Activated naive CD4-positive, alpha-beta T cell treated with anti-CD3 and anti-CD28 coated beads for 36 hours (primary cell): Measurements from ENCODE around the gene HS3ST6. TPM values are rescaled to one million over a fixed set of nuclear protein-coding genes. Genes with fewer than 3 reads are reported as not detected.
"Not testable (repeated sequence)": the region's sequence is repeated elsewhere in the genome, so short reads cannot be mapped to it uniquely, and the experiment has no call there.

Experiments used
- CTCF ChIA-PET: fragments of 350-600 bp; sonication (Branson Sonifier 250); formaldehyde crosslinking; loops from one replicate; lab custom pipeline; 2021; ENCODE audit warnings: antibody characterized with exemption; lab: Charles Lee
- DNase-seq: peaks from one replicate; pipeline ENCODE4 v3.0.0-alpha.2; 2020
- H3K27ac Mint-ChIP-seq: one replicate; pipeline ENCODE4 v1.8.0; 2021; ENCODE audit warnings: mild to moderate bottlenecking, mixed read lengths
- H3K27me3 Mint-ChIP-seq: one replicate; pipeline ENCODE4 v1.8.0; 2021; ENCODE audit warnings: low read depth, mixed read lengths
- H3K36me3 Mint-ChIP-seq: one replicate; pipeline ENCODE4 v1.8.0; 2021; ENCODE audit warnings: low read depth, mixed read lengths
- H3K4me1 Mint-ChIP-seq: one replicate; pipeline ENCODE4 v1.8.0; 2021; ENCODE audit warnings: low read depth, mixed read lengths
- H3K4me3 Mint-ChIP-seq: one replicate; pipeline ENCODE4 v1.8.0; 2021; ENCODE audit warnings: mild to moderate bottlenecking, moderate library complexity, mixed read lengths
- H3K9me3 Mint-ChIP-seq: one replicate; pipeline ENCODE4 v1.8.0; 2021; ENCODE audit warnings: mixed read lengths
- intact Hi-C: fragments of 100-400 bp; cut with micrococcal nuclease; formaldehyde crosslinking; loops from one replicate; pipeline ENCODE4 v1.15.1; 2023
- total RNA-seq, 2 experiments: library from RNA; stranded (reverse); gene quantifications; one replicate each; pipeline ENCODE4 v1.2.3, GENCODE V29; 2021

Gene HS3ST6
- total RNA-seq, 2 experiments from 2014 or later, result not detected

DNA sequence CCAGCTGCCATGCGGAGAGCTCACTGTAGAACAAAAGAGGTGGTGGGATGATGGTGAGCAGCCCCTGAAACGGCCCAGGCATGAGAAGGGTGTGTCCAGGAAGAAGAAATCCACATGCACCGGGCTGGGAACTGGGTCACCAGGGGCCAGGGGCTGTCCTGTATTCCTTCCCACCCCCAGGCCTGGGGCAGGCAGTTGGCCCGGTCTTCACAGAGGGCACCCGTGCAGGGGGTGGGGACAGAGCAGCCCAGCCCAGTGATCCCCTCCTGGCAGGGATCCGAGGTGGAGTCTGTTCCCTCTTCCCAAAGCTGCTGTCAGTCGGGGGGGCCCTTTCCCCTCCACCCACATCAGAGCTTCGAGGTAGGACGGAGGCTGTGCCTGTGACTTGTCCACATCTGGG is 9.2 kb downstream of the HS3ST6 start:
- intact Hi-C loops, result no loop called here
- no peak overlapping the region for H3K27ac Mint-ChIP-seq
- CTCF ChIA-PET, result interaction anchor here (0.6 kb wide), 1 partner anchor 49 kb away, joined by 3 read pairs; no protein-coding TSS in a partner anchor
- no peak overlapping the region for H3K4me3 Mint-ChIP-seq
- DNase-seq, result no peak
- H3K4me1 Mint-ChIP-seq, result no peaks in the 10 kb centered on the region
- no peaks in the 10 kb centered on the region for H3K36me3 Mint-ChIP-seq
- peaks cover 9% of the 10 kb centered on the region for H3K27me3 Mint-ChIP-seq
- H3K9me3 Mint-ChIP-seq, result no peaks in the 10 kb centered on the region

DNA sequence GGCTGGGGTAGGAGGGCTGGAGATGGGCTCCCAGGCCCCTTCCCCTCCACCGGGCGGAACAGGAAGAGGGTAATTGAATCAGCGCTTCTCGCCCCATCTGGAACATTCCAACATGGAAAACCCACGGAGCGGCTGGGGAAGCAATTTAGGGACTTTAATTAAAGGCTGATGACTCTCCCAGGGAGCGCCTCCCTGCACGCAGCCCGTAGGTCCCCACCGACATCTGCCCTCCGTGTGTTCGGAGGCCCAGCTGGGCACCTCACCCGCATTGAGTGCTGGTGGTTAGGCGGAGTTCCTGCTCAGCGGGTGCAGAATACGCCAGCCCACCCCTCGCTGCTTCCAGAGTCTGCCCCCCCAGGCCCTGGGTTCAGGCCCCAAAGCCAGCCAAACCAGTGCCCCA is 10.0 kb downstream of the HS3ST6 start:
- peaks cover 9% of the 10 kb centered on the region for H3K27me3 Mint-ChIP-seq
- no peaks in the 10 kb centered on the region for H3K36me3 Mint-ChIP-seq
- no peaks in the 10 kb centered on the region for H3K4me1 Mint-ChIP-seq
- H3K4me3 Mint-ChIP-seq, result no peak overlapping the region
- CTCF ChIA-PET, result interaction anchor here (0.6 kb wide), 1 partner anchor 48 kb away, joined by 3 read pairs; no protein-coding TSS in a partner anchor
- intact Hi-C loops, result no loop called here
- H3K27ac Mint-ChIP-seq, result no peak overlapping the region
- H3K9me3 Mint-ChIP-seq, result no peaks in the 10 kb centered on the region
- DNase-seq, result no peak

DNA sequence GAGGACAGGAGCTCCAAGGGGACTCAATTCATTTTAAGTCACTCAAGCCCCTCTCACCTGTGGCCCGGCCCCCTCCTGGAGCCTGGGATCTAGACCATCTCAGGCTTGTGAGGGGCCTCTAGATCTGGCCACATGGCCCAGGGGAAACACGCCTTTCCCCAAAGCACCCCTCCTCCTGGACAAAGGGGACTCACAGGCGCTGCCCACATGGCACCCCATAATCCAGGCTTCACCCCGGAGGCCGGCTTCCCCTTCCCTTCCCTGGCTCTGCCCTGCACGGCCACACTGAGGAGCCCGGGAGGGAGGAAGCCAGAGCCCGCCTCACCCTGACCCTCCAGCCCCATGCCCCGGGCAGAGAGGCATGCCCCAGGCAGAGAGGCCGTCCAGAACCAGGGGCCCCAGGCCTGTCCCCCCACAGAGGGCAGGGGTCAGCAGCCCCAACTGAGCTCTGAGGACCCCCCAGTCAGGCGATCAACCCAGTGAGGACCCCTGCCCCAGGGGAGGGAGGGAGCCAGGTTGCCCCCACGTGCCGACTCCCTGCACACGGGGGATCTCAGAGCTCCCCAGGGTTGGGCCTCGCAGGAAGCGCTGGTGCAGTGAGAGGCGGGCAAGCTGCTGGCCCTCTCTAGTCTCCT is 10.9 kb downstream of the HS3ST6 start:
- CTCF ChIA-PET, result no interaction called here
- DNase-seq, result no peak
- Mint-ChIP-seq H3K36me3 (no peaks in the 10 kb centered on the region), H3K4me3 (no peak overlapping the region), H3K9me3 (no peaks in the 10 kb centered on the region), H3K27ac (no peak overlapping the region), H3K4me1 (no peaks in the 10 kb centered on the region), H3K27me3 (peaks cover 7% of the 10 kb centered on the region)
- intact Hi-C loops, result no loop called here

DNA sequence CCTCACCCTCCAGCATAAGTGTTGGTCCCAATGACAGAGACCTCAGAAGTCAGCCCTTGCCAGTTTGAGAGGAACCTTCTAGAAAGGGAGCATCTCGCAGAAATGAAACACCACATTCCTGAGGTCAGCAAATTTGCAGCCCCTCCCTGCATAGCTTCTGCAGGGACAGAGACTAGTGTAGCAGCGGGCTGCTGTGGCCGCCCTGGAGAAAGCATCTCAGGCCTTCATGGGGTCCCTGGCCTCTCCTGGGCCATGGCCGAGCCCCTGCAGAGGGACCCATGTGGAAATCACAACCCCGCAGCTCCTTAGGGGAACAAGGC is 11.4 kb downstream of the HS3ST6 start:
- Mint-ChIP-seq H3K9me3 (no peaks in the 10 kb centered on the region), H3K27ac (no peak overlapping the region), H3K27me3 (peaks cover 7% of the 10 kb centered on the region), H3K4me1 (no peaks in the 10 kb centered on the region), H3K36me3 (no peaks in the 10 kb centered on the region), H3K4me3 (no peak overlapping the region)
- no peak for DNase-seq
- CTCF ChIA-PET, result no interaction called here
- intact Hi-C loops, result no loop called here

DNA sequence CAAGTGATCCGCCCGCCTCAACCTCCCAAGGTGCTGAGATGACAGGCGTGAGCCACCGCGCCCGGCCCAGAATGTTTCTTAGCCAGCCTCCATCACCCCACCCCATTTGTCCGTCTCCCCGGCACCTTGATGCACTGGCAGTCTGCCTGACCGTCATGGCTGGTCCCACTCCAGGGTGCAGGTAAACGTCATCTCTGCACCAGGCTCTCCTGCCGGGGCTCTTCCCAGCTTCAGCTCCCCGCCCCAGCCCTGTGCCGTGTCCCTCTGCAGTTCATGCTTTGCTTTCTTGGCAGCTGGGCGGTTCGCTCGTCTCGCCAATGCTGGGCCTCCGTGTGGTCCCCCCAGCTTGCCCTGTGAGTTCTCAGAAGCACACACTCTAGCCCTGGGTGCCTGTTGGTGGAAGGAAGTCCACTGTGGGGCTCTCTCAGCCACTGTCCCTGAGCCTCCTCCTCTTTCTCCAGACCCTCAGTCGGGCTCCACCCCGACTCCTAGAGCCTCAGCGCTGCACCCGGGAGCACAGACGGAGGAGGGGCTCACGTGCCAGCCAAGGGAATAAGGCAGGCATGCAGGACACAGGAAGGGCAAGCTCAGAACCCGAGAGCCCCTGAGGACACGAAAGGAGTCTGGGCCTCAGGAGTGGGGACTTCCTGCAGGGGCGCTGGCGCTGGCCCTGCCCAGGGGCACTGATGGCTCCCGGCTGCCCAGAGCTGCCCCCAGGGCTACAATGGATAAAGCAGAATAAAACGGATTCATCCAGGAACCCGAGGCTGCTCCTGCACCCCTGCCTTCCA is 12.0 kb downstream of the HS3ST6 start:
- Mint-ChIP-seq H3K27me3 (peaks cover 7% of the 10 kb centered on the region), H3K9me3 (no peaks in the 10 kb centered on the region), H3K27ac (no peak overlapping the region), H3K4me1 (no peaks in the 10 kb centered on the region), H3K4me3 (no peak overlapping the region), H3K36me3 (no peaks in the 10 kb centered on the region)
- DNase-seq, result no peak
- intact Hi-C loops, result no loop called here
- CTCF ChIA-PET, result no interaction called here

DNA sequence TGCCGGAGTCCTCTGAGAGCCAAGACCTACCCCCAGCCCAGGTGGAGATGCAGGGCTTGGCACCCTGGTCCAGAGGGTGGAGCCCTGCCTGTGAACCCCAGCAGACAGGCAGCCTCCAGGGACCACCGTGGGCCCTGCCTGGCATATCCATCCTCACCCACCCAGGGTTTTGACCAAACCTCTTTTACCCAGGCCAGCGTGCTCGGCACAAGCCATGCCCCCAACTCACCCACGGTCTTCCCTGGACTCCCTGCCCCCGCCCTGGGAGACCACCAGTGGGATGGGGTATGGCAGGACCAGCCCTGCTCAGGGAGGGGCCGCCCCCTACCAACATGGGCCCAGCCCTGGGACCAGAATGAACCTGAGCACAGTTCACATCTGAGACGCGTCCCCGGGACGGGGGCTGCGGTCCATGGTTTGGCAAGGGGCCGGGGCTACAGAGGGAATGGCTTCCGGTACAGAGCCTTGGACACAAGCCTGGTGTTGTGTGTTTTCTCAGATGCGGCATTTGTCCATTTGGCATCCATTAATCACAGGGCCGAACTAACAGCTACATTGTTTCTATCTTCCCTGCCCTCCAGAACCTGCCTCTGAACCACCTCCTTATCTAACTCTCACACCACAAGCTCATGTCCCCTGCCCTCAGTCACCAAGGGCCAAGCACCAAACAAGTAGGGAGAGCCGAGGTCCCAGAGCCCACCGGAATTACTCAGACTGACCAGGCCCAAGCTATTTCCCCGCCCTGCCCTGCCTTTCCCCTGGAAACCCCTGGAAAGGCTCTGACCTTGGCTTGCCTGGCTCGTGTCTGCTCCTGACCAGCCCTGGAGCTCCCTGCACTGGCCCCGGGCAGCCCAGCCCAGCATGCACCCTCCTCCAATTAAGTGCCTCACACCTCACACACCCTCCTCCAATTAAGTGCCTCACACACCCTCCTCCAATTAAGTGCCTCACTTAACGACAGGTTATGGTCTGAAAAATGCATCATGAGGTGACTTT is 14.1 kb downstream of the HS3ST6 start:
- H3K4me1 Mint-ChIP-seq, result no peaks in the 10 kb centered on the region
- H3K36me3 Mint-ChIP-seq, result no peaks in the 10 kb centered on the region
- no peak for DNase-seq
- H3K27ac Mint-ChIP-seq, result no peak overlapping the region
- intact Hi-C loops, result no loop called here
- no peaks in the 10 kb centered on the region for H3K9me3 Mint-ChIP-seq
- CTCF ChIA-PET, result no interaction called here
- no peak overlapping the region for H3K4me3 Mint-ChIP-seq
- H3K27me3 Mint-ChIP-seq, result peaks cover 7% of the 10 kb centered on the region

DNA sequence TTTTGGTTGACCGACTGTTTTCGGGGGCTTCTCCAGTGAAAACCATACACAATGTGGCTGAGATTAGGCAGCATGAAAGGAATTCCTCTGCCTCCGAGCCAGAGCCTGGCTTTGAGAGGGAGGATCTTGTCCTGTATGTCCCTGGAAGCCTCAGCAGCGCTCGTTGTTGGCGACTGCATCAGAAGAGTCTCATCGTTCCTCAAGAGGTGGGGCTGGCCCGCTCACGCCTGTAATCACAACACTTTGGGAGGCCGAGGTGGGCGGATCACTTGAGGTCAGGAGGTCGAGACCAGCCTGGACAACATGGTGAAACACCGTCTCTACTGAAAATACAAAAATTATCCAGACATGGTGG is 15.0 kb downstream of the HS3ST6 start:
- Mint-ChIP-seq H3K4me1 (no peaks in the 10 kb centered on the region), H3K27me3 (no peaks in the 10 kb centered on the region), H3K36me3 (no peaks in the 10 kb centered on the region), H3K9me3 (no peaks in the 10 kb centered on the region), H3K27ac (no peak overlapping the region), H3K4me3 (no peak overlapping the region)
- intact Hi-C loops, result no loop called here
- CTCF ChIA-PET, result no interaction called here
- no peak for DNase-seq

DNA sequence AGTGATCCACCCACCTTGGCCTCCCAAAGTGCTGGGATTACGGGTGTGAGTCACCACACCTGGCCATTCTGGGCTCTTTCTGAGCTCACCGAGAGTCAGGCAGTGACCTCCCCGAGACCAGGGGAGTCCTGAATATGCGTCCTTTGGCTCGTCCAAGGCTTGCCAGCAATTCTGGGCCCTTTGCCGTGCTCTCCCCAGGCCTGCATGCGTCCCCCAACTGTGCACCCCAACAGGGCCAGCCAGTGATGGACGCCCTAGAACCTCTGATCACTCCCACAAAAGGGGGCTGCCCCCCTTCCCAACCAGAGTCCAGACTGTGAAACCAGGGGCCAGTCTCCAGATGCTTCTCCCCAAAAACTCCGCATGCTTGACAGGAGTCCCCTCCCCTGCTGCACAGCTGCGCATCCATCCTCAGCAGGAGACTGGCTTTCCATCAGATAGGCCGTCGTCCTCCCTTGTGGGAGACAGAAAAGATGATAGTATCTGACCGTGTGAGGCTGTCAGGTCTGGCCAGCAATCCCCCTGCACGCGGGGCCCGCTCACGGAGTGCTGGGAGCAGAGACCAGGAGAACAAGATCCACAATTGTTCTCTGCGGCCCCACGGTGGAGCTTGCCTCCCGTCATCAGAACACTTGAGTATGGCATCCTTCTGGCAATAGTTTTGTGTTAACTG is 15.5 kb downstream of the HS3ST6 start:
- intact Hi-C loops, result no loop called here

DNA sequence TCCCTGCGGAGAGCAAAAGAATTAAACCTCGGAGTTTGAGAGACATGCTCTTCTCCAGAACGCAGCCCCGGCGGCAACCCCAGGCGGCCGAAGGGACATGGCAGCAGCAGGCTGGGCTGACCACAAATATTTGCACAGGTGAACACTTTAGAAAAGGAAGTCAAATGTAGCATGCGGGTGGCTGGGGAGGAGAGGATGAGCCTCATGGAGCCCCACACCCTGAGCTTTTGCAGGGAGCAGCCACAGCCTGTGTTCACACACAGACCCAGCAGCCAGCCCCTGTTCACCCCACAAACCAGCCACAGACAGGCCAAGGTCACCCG is 17.8 kb downstream of the HS3ST6 start:
- no peaks in the 10 kb centered on the region for H3K4me1 Mint-ChIP-seq
- no peak for DNase-seq
- no peaks in the 10 kb centered on the region for H3K36me3 Mint-ChIP-seq
- no peaks in the 10 kb centered on the region for H3K9me3 Mint-ChIP-seq
- no peaks in the 10 kb centered on the region for H3K27me3 Mint-ChIP-seq
- H3K4me3 Mint-ChIP-seq, result no peak overlapping the region
- CTCF ChIA-PET, result no interaction called here
- intact Hi-C loops, result no loop called here
- no peak overlapping the region for H3K27ac Mint-ChIP-seq

More for the DNA sequence above, 15.5 kb downstream of the HS3ST6 start:
- CTCF ChIA-PET, result interaction anchor here (0.7 kb wide), 1 partner anchor 655 kb away, joined by 3 read pairs; no protein-coding TSS in a partner anchor
- no peak overlapping the region for H3K4me3 Mint-ChIP-seq
- no peaks in the 10 kb centered on the region for H3K27me3 Mint-ChIP-seq
- no peak overlapping the region for H3K27ac Mint-ChIP-seq
- H3K4me1 Mint-ChIP-seq, result no peaks in the 10 kb centered on the region
- H3K9me3 Mint-ChIP-seq, result no peaks in the 10 kb centered on the region
- no peaks in the 10 kb centered on the region for H3K36me3 Mint-ChIP-seq
- DNase-seq, result no peak

DNA sequence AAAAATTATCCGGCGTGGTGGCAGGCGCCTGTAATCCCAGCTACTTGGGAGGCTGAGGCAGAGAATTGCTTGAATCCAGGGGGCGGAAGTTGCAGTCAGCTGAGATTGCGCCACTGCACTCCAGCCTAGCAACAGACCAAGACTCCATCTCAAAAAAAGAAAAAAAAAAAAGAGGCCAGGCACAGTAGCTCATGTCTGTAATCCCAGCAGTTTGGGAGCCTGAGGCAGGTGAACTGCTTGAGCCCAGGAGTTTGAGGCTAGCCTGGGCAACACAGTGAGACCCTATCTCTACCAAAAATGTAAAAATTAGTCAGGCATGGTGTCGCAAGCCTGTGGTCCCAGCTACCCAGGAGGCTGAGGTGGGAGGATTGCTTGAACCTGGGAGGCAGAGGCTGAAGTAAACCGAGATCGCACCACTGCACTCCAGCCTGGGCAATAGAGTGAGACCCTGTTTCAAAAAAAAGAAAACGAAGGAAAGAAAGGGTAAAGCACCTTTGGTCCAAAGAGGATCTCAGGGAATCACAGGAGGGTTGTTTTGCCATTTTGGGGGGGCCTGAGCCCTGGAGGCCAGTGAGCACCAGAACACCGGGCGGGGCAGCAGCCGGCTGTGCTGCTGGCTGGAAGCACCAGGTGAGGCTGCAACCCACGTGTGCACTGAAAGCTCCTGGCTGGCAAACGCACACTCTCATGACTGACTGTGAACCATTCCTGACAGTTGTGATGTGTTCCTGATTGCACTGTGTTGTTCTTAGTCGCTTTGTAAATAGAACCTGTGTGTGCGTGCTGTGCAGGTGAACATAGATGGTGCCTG is 18.4 kb downstream of the HS3ST6 start:
- H3K9me3 Mint-ChIP-seq, result no peaks in the 10 kb centered on the region
- no peak for DNase-seq
- H3K27ac Mint-ChIP-seq, result no peak overlapping the region
- H3K4me3 Mint-ChIP-seq, result no peak overlapping the region
- intact Hi-C loops, result no loop called here
- H3K27me3 Mint-ChIP-seq, result no peaks in the 10 kb centered on the region
- no peaks in the 10 kb centered on the region for H3K36me3 Mint-ChIP-seq
- CTCF ChIA-PET, result no interaction called here
- no peaks in the 10 kb centered on the region for H3K4me1 Mint-ChIP-seq

DNA sequence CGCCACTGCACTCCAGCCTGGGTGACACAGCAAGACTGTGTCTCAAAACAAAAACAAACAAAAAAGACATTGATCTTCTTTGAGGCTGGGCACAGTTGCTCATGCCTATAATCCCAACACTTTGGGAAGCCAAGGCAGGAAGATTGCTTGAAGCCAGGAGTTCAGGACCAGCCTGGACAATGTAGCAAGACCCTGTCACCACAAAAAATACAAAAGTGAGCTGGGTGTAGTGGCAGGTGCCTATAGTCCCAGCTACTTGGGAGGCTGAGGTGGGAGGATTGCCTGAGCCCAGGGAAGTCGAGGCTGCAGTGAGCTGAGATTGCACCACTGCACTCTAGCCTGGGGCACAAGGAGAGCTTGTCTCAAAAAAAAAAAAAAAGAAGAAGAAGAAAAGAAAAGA is 20.5 kb downstream of the HS3ST6 start:
- H3K36me3 Mint-ChIP-seq, H3K9me3 Mint-ChIP-seq, H3K4me1 Mint-ChIP-seq, H3K27me3 Mint-ChIP-seq, H3K27ac Mint-ChIP-seq, DNase-seq, intact Hi-C loops, H3K4me3 Mint-ChIP-seq, CTCF ChIA-PET: not testable (repeated sequence)
